Kidney (tissue), 14 donors: Measurements from ENCODE around the gene HS1BP3. TPM values are rescaled to one million over a fixed set of nuclear protein-coding genes. Genes with fewer than 3 reads are reported as not detected.

Source experiments
- DNase-seq, 5 donors: peaks; one replicate each; pipeline ENCODE4 v3.0.0-alpha.2; 2013 to 2020
- FAIRE-seq: peaks from 2 replicates; lab custom pipeline; 2012; peaks lifted over from hg19 to GRCh38; lab: Jason Lieb, UNC
- H3K27ac ChIP-seq, 2 donors: one replicate each; pipeline ENCODE4 v1.7.0; 2013; ENCODE audit warnings: low read depth in 2 of 2, low read length in 2 of 2, inconsistent platforms in 1 of 2
- H3K27me3 ChIP-seq: one replicate; pipeline ENCODE4 v1.7.1; 2013; ENCODE audit warnings: low read length, inconsistent platforms; ENCODE audit not compliant: control insufficient read depth, insufficient read depth
- H3K36me3 ChIP-seq, 3 donors: one replicate each; pipeline versions ENCODE4 v1.7.0 to v1.7.1; 2013; ENCODE audit warnings: low read length in 3 of 3, control low read depth in 1 of 3, inconsistent platforms in 1 of 3; ENCODE audit not compliant: insufficient read depth in 3 of 3, control insufficient read depth in 2 of 3
- H3K4me1 ChIP-seq, 3 donors: one replicate each; pipeline versions ENCODE4 v1.7.0 to v1.7.1; 2013; ENCODE audit warnings: low read length in 3 of 3, inconsistent platforms in 1 of 3, low read depth in 1 of 3; ENCODE audit not compliant: control insufficient read depth in 2 of 3, insufficient read depth in 2 of 3
- H3K4me3 ChIP-seq, 3 donors: one replicate each; pipeline versions ENCODE4 v1.7.0 to v1.8.1; 2013; ENCODE audit warnings: low read length in 3 of 3, control low read depth in 1 of 3, inconsistent platforms in 1 of 3
- H3K9ac ChIP-seq, 3 donors: one replicate each; pipeline versions ENCODE4 v1.7.0 to v1.7.1; 2013; ENCODE audit warnings: low read length in 3 of 3, control low read depth in 1 of 3, inconsistent platforms in 1 of 3
- H3K9me3 ChIP-seq, 3 donors: one replicate each; pipeline versions ENCODE4 v1.7.0 to v1.7.1; 2013; ENCODE audit warnings: low read length in 3 of 3, control low read depth in 1 of 3, inconsistent platforms in 1 of 3; ENCODE audit not compliant: control insufficient read depth in 2 of 3, insufficient read depth in 1 of 3
- intact Hi-C: fragments of 100-400 bp; cut with DNase I; formaldehyde crosslinking; loops from one replicate; pipeline ENCODE4 v1.11.1; 2022
- polyA plus RNA-seq: library from polyadenylated mRNA; stranded (reverse); fragments of 350-450 nt; fragmentation: Illumina TruSeq; extraction: RNeasy Lipid Tissue Mini Kit (QIAGEN cat#74804); gene quantifications from one replicate; pipeline ENCODE4 v1.2.3, GENCODE V29; 2014; ENCODE audit warnings: low read depth, low replicate concordance; ENCODE audit not compliant: insufficient read depth
- total RNA-seq: library from RNA; stranded (reverse); fragmentation: NEBNext Ultra II Directional; extraction: Animal tissue kit (Norgen Biotek cat#: 25700); gene quantifications from one replicate; pipeline ENCODE4 v1.2.1, GENCODE V29; 2021
- TF ChIP-seq, protein P1 (sequence below): IDR thresholded peaks from 3 replicates; pipeline ENCODE4 v1.5.1; 2012; ENCODE audit warnings: mild to moderate bottlenecking, moderate library complexity, borderline replicate concordance; ENCODE audit not compliant: insufficient read depth; ENCODE audit errors: extremely low read depth
- donor health status: control.
- donor health status: control.
- donor health status: control.
- donor health status: control.
- donor health status: control.
- donor health status: DM: yes; HTN: yes; CAD: no.
- donor health status: Normal renal cell carcinoma (clear cell type).

The HS1BP3 gene
- total and polyA plus RNA-seq, 2 donors from 2014 or later, result 35.5 to 37.5 TPM

DNA sequence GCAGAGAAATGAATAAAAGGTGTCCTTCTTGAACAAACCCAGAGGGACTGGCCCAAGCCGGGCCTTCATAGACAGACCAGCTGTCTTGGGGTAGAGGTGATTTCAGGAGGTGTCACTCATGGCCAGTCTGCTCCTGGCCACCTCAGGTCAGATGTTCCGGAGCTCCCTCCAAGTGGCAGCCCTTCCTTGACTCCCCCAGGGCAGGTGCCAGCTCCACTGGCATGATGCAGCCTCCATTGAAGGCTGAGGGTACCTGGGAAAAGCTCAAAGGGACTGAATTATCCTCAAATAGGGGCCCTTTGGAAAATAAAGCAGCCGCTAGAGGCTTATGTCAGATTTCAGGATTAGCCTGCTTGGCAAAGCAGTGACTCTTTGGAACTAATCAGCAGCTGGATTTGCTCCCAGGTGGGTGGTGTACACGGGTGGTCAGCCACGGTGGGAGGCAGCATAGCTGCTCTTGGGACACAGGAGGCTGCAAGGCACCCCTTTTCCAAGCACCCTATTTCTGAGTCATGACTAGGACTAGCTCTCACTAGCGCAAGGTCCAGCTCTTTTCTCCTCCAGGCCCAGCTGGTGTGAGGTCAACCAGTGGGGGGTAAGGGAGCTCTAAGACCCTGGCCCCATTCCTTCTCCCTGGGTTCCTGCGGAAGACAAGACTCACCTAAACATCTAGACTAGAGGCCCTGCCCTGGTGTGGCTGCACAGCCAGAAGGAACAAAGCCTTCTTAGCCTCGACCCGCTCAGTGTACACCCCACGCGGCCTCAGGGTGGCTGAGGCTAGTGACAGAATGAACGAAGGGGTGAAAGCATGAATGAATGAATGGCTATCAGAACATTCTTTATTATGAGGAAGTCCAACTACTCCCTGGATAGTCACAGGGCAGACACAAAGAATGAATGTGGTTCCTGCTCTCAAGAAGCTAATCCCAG is 29.3 kb downstream of the HS1BP3 start:
- DNase-seq, result peak in 2 of 5 donors; percentile 28 to 59
- H3K9ac ChIP-seq, result no peak overlapping the region
- no peak for FAIRE-seq
- peaks cover 0 to 40% (median 16%) of the 10 kb centered on the region in 3 donors for H3K36me3 ChIP-seq
- intact Hi-C loops, result no loop called here
- H3K27ac ChIP-seq, result no peak overlapping the region
- peaks cover 0 to 44% (median 43%) of the 10 kb centered on the region in 3 donors for H3K4me1 ChIP-seq
- TF ChIP-seq, protein P1, sequence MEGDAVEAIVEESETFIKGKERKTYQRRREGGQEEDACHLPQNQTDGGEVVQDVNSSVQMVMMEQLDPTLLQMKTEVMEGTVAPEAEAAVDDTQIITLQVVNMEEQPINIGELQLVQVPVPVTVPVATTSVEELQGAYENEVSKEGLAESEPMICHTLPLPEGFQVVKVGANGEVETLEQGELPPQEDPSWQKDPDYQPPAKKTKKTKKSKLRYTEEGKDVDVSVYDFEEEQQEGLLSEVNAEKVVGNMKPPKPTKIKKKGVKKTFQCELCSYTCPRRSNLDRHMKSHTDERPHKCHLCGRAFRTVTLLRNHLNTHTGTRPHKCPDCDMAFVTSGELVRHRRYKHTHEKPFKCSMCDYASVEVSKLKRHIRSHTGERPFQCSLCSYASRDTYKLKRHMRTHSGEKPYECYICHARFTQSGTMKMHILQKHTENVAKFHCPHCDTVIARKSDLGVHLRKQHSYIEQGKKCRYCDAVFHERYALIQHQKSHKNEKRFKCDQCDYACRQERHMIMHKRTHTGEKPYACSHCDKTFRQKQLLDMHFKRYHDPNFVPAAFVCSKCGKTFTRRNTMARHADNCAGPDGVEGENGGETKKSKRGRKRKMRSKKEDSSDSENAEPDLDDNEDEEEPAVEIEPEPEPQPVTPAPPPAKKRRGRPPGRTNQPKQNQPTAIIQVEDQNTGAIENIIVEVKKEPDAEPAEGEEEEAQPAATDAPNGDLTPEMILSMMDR, result no peak
- H3K27me3 ChIP-seq, result no peaks in the 10 kb centered on the region
- no peaks in the 10 kb centered on the region for H3K9me3 ChIP-seq
- no peak overlapping the region for H3K4me3 ChIP-seq

DNA sequence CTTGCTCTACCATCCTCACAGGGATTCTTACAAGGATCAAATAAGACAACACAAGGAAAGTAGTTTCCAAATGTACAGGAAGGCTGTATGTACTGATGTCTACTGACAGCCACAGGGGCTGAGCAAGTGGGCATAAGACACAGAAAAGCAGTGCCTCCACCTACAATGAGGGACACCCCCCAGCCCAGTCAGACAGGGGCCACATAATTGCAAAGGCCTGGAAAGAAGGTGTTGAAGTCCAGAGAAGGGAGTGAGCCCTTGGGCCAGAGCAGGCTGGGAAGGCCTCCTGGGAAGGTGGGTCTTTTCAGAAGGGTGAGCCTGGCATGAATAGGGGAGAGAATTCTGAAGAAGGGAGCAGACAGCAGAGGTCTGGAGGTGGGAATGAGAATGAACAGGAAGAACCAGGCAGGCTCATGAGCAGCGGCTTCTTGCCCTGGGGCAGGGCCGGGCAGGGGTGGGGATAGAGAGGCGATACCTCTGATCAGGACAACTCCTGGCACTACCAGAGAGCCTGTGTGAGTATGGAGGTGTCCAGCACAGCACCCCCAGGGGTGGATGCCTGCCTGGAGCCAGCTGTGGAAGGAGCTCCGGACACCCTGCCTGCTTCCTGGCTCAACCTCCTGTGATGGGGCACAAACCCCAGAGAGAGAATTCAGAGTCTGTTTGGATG is 30.1 kb downstream of the HS1BP3 start:
- no peak overlapping the region for H3K27ac ChIP-seq
- DNase-seq (peak in 2 of 5 donors; percentile 26 to 59), FAIRE-seq (no peak)
- no peaks in the 10 kb centered on the region for H3K9me3 ChIP-seq
- intact Hi-C loops, result no loop called here
- H3K4me3 ChIP-seq, result no peak overlapping the region
- H3K4me1 ChIP-seq, result peaks cover 0 to 45% (median 44%) of the 10 kb centered on the region in 3 donors
- no peaks in the 10 kb centered on the region for H3K27me3 ChIP-seq
- TF ChIP-seq, protein P1, result no peak
- H3K9ac ChIP-seq, result peak overlapping the region in 1 of 3 donors; percentile 8
- peaks cover 0 to 40% (median 16%) of the 10 kb centered on the region in 3 donors for H3K36me3 ChIP-seq

DNA sequence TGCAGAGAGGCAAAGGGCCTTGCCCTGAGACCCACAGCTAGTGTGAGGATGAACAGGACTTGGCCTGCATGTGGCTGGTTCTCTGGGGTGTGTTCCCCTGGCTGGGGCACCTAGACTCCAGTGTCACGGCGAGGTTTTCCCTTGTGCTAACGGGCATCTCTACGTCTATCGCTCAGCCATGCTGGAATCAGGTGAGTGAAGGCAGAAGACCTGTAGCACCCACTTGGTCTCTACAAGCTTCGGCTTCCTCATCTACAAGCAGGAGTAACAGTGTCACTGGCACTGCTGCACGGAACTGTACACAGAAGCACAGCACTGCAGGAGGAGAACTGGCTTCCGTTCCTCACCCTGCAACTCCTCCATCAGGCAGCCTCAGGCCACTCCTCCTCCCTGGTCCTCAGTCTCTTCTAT is 30.6 kb downstream of the HS1BP3 start:
- no peaks in the 10 kb centered on the region for H3K9me3 ChIP-seq
- peak overlapping the region in 1 of 3 donors; percentile 8 for H3K9ac ChIP-seq
- DNase-seq (peak in 2 of 5 donors; percentile 26 to 29), FAIRE-seq (no peak)
- H3K27ac ChIP-seq, result no peak overlapping the region
- intact Hi-C loops, result no loop called here
- no peaks in the 10 kb centered on the region for H3K27me3 ChIP-seq
- TF ChIP-seq, protein P1, result no peak
- H3K36me3 ChIP-seq, result peaks cover 0 to 40% (median 16%) of the 10 kb centered on the region in 3 donors
- no peak overlapping the region for H3K4me3 ChIP-seq
- H3K4me1 ChIP-seq, result peaks cover 0 to 50% (median 44%) of the 10 kb centered on the region in 3 donors
